H9 (cell line): ENCODE measurements around the gene TRPV4. TPM values are rescaled to one million over a fixed set of nuclear protein-coding genes. Genes with fewer than 3 reads are reported as not detected.

Experiments used
- DNase-seq: peaks from one replicate; pipeline ENCODE4 v3.0.0-alpha.2; 2017
- H2AFZ ChIP-seq: one replicate; pipeline ENCODE4 v1.6.1; 2013; ENCODE audit warnings: mild to moderate bottlenecking, low read length, control low read depth, moderate library complexity
- H2AK5ac ChIP-seq: 2 replicates; pipeline ENCODE4 v1.6.1; 2013; ENCODE audit warnings: low read length, control low read depth, mixed read lengths; ENCODE audit not compliant: insufficient read length
- H2BK120ac ChIP-seq: one replicate; pipeline ENCODE4 v1.6.1; 2013; ENCODE audit warnings: low read depth, mild to moderate bottlenecking, low read length, control low read depth, inconsistent platforms; ENCODE audit not compliant: poor library complexity, severe bottlenecking
- H2BK12ac ChIP-seq: 2 replicates; pipeline ENCODE4 v1.6.1; 2013; ENCODE audit warnings: low read length, control low read depth, mixed read lengths, low read depth; ENCODE audit not compliant: insufficient read length
- H2BK15ac ChIP-seq: 2 replicates; pipeline ENCODE4 v1.6.1; 2013; ENCODE audit warnings: low read depth, low read length, control low read depth
- H2BK20ac ChIP-seq: one replicate; pipeline ENCODE4 v1.6.1; 2013; ENCODE audit warnings: low read depth, mild to moderate bottlenecking, low read length, control low read depth, inconsistent platforms; ENCODE audit not compliant: poor library complexity, severe bottlenecking
- H2BK5ac ChIP-seq: 2 replicates; pipeline ENCODE4 v1.6.1; 2013; ENCODE audit warnings: low read length, control low read depth, mixed read lengths; ENCODE audit not compliant: insufficient read length
- H3K14ac ChIP-seq: 2 replicates; pipeline ENCODE4 v1.6.1; 2013; ENCODE audit warnings: low read length, control low read depth; ENCODE audit not compliant: insufficient read depth
- H3K18ac ChIP-seq: 2 replicates; pipeline ENCODE4 v1.6.1; 2013; ENCODE audit warnings: low read depth, mild to moderate bottlenecking, mixed read lengths, low read length, control low read depth; ENCODE audit not compliant: insufficient read length
- H3K23ac ChIP-seq: 2 replicates; pipeline ENCODE4 v1.6.1; 2013; ENCODE audit warnings: low read length, control low read depth, mixed read lengths, low read depth; ENCODE audit not compliant: insufficient read length
- H3K23me2 ChIP-seq: 2 replicates; pipeline ENCODE4 v1.6.1; 2013; ENCODE audit warnings: low read depth, mild to moderate bottlenecking, mixed read lengths, low read length, control low read depth; ENCODE audit not compliant: insufficient read length, poor library complexity, severe bottlenecking
- H3K27ac ChIP-seq: 2 replicates; pipeline ENCODE4 v1.5.1; 2013; ENCODE audit warnings: low read length, control low read depth, mixed read lengths, low read depth; ENCODE audit not compliant: insufficient read length
- H3K27me3 ChIP-seq: 2 replicates; pipeline ENCODE4 v1.6.1; 2013; ENCODE audit warnings: low read length, control low read depth, inconsistent platforms; ENCODE audit not compliant: insufficient read depth
- H3K4ac ChIP-seq: 2 replicates; pipeline ENCODE4 v1.6.1; 2013; ENCODE audit warnings: low read depth, mild to moderate bottlenecking, control low read depth, inconsistent platforms, low read length, moderate library complexity
- H3K4me1 ChIP-seq: 2 replicates; pipeline ENCODE4 v1.6.1; 2013; ENCODE audit warnings: low read length, control low read depth, inconsistent platforms; ENCODE audit not compliant: insufficient read depth
- H3K4me2 ChIP-seq: 2 replicates; pipeline ENCODE4 v1.6.1; 2013; ENCODE audit warnings: low read length, control low read depth, mixed read lengths; ENCODE audit not compliant: insufficient read length, insufficient read depth
- H3K56ac ChIP-seq: 2 replicates; pipeline ENCODE4 v1.6.1; 2013; ENCODE audit warnings: low read depth, mild to moderate bottlenecking, mixed read lengths, low read length, control low read depth; ENCODE audit not compliant: insufficient read length
- H3K79me1 ChIP-seq: 2 replicates; pipeline ENCODE4 v1.6.1; 2013; ENCODE audit warnings: low read depth, mild to moderate bottlenecking, moderate library complexity, low read length, control low read depth, inconsistent platforms; ENCODE audit not compliant: insufficient read depth, poor library complexity, severe bottlenecking
- H3K79me2 ChIP-seq: 2 replicates; pipeline ENCODE4 v1.6.1; 2013; ENCODE audit warnings: low read length, control low read depth, inconsistent platforms; ENCODE audit not compliant: insufficient read depth
- H3K9ac ChIP-seq: 2 replicates; pipeline ENCODE4 v1.6.1; 2013; ENCODE audit warnings: low read length, control low read depth, mixed read lengths; ENCODE audit not compliant: insufficient read length; ENCODE audit errors: extremely low read depth
- H3K9me3 ChIP-seq: one replicate; pipeline ENCODE4 v1.6.1; 2013; ENCODE audit warnings: low read depth, low read length, inconsistent platforms; ENCODE audit not compliant: control insufficient read depth
- H3T11ph ChIP-seq: one replicate; pipeline ENCODE4 v1.6.1; 2013; ENCODE audit warnings: mild to moderate bottlenecking, low read length, control low read depth, inconsistent platforms
- H4K20me1 ChIP-seq: one replicate; pipeline ENCODE4 v1.6.1; 2013; ENCODE audit not compliant: control insufficient read depth, insufficient read length, insufficient read depth
- H4K5ac ChIP-seq: 2 replicates; pipeline ENCODE4 v1.6.1; 2013; ENCODE audit warnings: low read depth, mild to moderate bottlenecking, mixed read lengths, low read length, control low read depth; ENCODE audit not compliant: insufficient read length
- H4K8ac ChIP-seq: replicated peaks from 2 replicates; pipeline ENCODE4 v1.6.1; 2013; ENCODE audit warnings: low read length, control low read depth, mixed read lengths, low read depth; ENCODE audit not compliant: insufficient read length
- H4K91ac ChIP-seq: 2 replicates; pipeline ENCODE4 v1.6.1; 2013; ENCODE audit warnings: low read depth, mild to moderate bottlenecking, moderate library complexity, mixed read lengths, low read length, control low read depth; ENCODE audit not compliant: insufficient read length
- H3K27ac Mint-ChIP-seq, 3 experiments: 2 replicates in 2 of 3; 3 replicates in 1 of 3; pipeline ENCODE4 v1.8.0; 2020 to 2021; ENCODE audit warnings: mixed read lengths in 3 of 3, mild to moderate bottlenecking in 1 of 3, moderate library complexity in 1 of 3
- H3K27me3 Mint-ChIP-seq: 2 replicates; pipeline ENCODE4 v1.8.0; 2021; ENCODE audit warnings: low read depth, mild to moderate bottlenecking, moderate library complexity, mixed read lengths
- H3K36me3 Mint-ChIP-seq, 3 experiments: 2 replicates in 2 of 3; 3 replicates in 1 of 3; pipeline ENCODE4 v1.8.0; 2020 to 2021; ENCODE audit warnings: low read depth in 3 of 3, mixed read lengths in 3 of 3; ENCODE audit not compliant: insufficient read depth in 1 of 3
- H3K4me1 Mint-ChIP-seq, 2 experiments: 2 replicates each; pipeline ENCODE4 v1.8.0; 2020; ENCODE audit warnings: mixed read lengths in 2 of 2
- H3K4me3 Mint-ChIP-seq, 2 experiments: 2 replicates in 1 of 2; 3 replicates in 1 of 2; pipeline ENCODE4 v1.8.0; 2020 to 2021; ENCODE audit warnings: mild to moderate bottlenecking in 2 of 2, mixed read lengths in 2 of 2, moderate library complexity in 1 of 2
- H3K9me3 Mint-ChIP-seq, 2 experiments: 2 replicates in 1 of 2; 3 replicates in 1 of 2; pipeline ENCODE4 v1.8.0; 2020; ENCODE audit warnings: mild to moderate bottlenecking in 2 of 2, mixed read lengths in 2 of 2, moderate library complexity in 1 of 2
- WGBS: extraction: QIAGEN DNeasy Blood & Tissue Kit; methylation state at CpG from one replicate; pipeline ENCODE4 v1.1.7; 2013; ENCODE audit warnings: missing lambda C conversion rate, low lambda C conversion rate, mixed read lengths; ENCODE audit not compliant: insufficient read length; ENCODE audit errors: extremely low coverage; 5-methylcytosine and 5-hydroxymethylcytosine counted together
- microRNA-seq: library from miRNA; unstranded; fragments of <30 nt; microRNA quantifications from one replicate; pipeline ENCODE4, GENCODE V29; 2020; ENCODE audit warnings: borderline microRNAs expressed
- total RNA-seq: library from RNA; stranded (reverse); gene quantifications from 2 replicates; pipeline ENCODE4 v1.2.1, GENCODE V29; 2021
- TF ChIP-seq, protein P1 (sequence below): fragments of 200-600 bp; sonication (generic); conservative IDR thresholded peaks from 3 replicates; pipeline ENCODE4 v1.8.0; 2021; ENCODE audit warnings: antibody characterized with exemption, mild to moderate bottlenecking

Gene TRPV4
- total RNA-seq, 1 experiment from 2014 or later: 4.9 TPM

DNA sequence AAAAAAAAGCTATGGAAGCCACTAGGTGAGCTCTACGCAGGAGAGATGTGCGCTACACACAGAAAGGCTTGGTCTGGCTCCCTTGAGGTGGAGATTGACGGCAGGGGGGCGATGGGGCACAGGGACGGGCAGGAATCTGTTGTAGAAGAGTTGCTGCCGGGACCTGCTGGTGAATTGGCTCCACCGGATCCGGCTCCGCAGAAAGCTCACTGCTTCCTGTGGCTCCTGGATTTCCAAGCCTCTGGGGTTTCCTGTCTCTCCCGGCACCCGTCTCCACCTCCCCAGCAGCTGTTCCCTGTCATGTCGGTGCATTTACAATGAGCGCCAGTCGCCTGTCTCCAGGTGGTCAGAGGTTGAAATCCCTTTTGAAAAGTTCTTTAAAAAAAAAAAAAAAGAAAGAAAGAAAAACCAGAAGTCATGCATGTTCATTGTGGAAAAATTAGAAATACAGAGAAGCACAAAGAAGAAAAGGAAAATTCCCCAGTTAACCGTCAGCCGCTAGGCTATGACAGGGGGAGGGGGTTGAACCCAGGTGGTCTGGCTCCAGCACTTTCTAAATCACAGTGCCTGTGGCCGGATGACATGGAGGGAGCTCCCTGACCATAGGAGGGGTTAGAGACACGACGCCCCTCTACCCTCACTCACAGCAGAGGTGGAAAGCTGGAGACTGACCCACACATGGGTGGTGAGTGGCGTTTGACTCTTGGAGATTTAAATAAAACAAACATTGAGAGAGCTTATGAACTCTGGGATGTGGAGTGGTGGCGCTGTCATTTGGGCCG is 98.8 kb downstream of the TRPV4 start:
- H2AFZ ChIP-seq: no peak overlapping the region
- H3T11ph ChIP-seq: no peak overlapping the region
- no peak overlapping the region for H3K4ac ChIP-seq
- H3K9ac ChIP-seq: no peak overlapping the region
- no peaks in the 10 kb centered on the region for H3K27me3 ChIP-seq
- H3K14ac ChIP-seq: no peak overlapping the region
- TF ChIP-seq, protein P1, sequence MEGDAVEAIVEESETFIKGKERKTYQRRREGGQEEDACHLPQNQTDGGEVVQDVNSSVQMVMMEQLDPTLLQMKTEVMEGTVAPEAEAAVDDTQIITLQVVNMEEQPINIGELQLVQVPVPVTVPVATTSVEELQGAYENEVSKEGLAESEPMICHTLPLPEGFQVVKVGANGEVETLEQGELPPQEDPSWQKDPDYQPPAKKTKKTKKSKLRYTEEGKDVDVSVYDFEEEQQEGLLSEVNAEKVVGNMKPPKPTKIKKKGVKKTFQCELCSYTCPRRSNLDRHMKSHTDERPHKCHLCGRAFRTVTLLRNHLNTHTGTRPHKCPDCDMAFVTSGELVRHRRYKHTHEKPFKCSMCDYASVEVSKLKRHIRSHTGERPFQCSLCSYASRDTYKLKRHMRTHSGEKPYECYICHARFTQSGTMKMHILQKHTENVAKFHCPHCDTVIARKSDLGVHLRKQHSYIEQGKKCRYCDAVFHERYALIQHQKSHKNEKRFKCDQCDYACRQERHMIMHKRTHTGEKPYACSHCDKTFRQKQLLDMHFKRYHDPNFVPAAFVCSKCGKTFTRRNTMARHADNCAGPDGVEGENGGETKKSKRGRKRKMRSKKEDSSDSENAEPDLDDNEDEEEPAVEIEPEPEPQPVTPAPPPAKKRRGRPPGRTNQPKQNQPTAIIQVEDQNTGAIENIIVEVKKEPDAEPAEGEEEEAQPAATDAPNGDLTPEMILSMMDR: no peak
- no peaks in the 10 kb centered on the region for H3K79me1 ChIP-seq
- no peak overlapping the region for H2BK12ac ChIP-seq
- H3K23ac ChIP-seq: no peak overlapping the region
- H3K23me2 ChIP-seq: no peaks in the 10 kb centered on the region
- no peak overlapping the region for H2BK5ac ChIP-seq
- Mint-ChIP-seq H3K27ac (peak overlapping the region in 1 of 3 experiments; percentile 67; a peak in 1 of 7 replicates), H3K36me3 (no peaks in the 10 kb centered on the region), H3K4me3 (peak overlapping the region; percentile 22 to 47; a peak in 4 of 5 replicates), H3K27me3 (peaks cover 21% of the 10 kb centered on the region), H3K9me3 (no peaks in the 10 kb centered on the region; a peak in 1 of 5 replicates), H3K4me1 (peaks cover 24 to 40% of the 10 kb centered on the region in 2 experiments)
- H3K56ac ChIP-seq: no peak overlapping the region
- peak; percentile 90 for DNase-seq
- no peak overlapping the region for H2BK120ac ChIP-seq
- H3K4me1 ChIP-seq: no peaks in the 10 kb centered on the region; the same call in 1 of the 2 replicates
- H4K20me1 ChIP-seq: no peaks in the 10 kb centered on the region
- no peak overlapping the region for H4K8ac ChIP-seq
- no peak overlapping the region for H3K27ac ChIP-seq
- H2BK20ac ChIP-seq: no peak overlapping the region
- H3K4me2 ChIP-seq: peak overlapping the region; percentile 8
- no peak overlapping the region for H2AK5ac ChIP-seq
- no CpG with 5 or more reads among the region's 22 CpGs for WGBS
- H4K5ac ChIP-seq: no peak overlapping the region
- H3K79me2 ChIP-seq: no peaks in the 10 kb centered on the region
- no peak overlapping the region for H4K91ac ChIP-seq
- no peaks in the 10 kb centered on the region for H3K9me3 ChIP-seq
- no peak overlapping the region for H2BK15ac ChIP-seq
- H3K18ac ChIP-seq: no peak overlapping the region

Small RNA genes lying within 50 kb of the gene (microRNA-seq; reads per million reads assigned to microRNA genes)
- gene MIR4497: not detected

Other genes with a start within 250 kb of the TRPV4 start
- gene FAM222A, start 119.6 kb downstream of the TRPV4 start, total RNA-seq: 2.8 and 3.2 TPM in 2 replicates
- gene GLTP, start 47.1 kb upstream of the TRPV4 start, total RNA-seq: 15.5 and 15.7 TPM in 2 replicates
- gene TCHP, start 66.9 kb upstream of the TRPV4 start, total RNA-seq: 12.6 and 13.3 TPM in 2 replicates
- 25.0 and 27.0 TPM in 2 replicates for gene GIT2, start 163.0 kb upstream of the TRPV4 start, total RNA-seq
- gene ANKRD13A, start 166.0 kb upstream of the TRPV4 start, total RNA-seq: 18.0 and 19.1 TPM in 2 replicates
- 8.9 and 9.7 TPM in 2 replicates for gene C12orf76, start 215.1 kb upstream of the TRPV4 start, total RNA-seq